ENCODE results near the gene C19orf81.
"Not testable (repeated sequence)": the region's sequence is repeated elsewhere in the genome, so short reads cannot be mapped to it uniquely, and the experiment has no call there.

C19orf81 gene

GRCh38 chr19:50607388-50607787 is 41.9 kb upstream of the C19orf81 start:
- H3K27me3 ChIP-seq, result peaks cover 39% of the 10 kb centered on the region
- H3K9me3 ChIP-seq, result no peaks in the 10 kb centered on the region
- no peaks in the 10 kb centered on the region for H3K4me1 ChIP-seq (ENCODE audit: control insufficient read depth in 1 of 2, insufficient read depth in 1 of 2, low read depth in 1 of 2, low read length in 1 of 2)
- no peaks in the 10 kb centered on the region for H3K36me3 ChIP-seq
- TF ChIP-seq CTCF (IDR thresholded peaks at IDR 0.05), result no peak
- H3K27ac ChIP-seq, result no peak overlapping the region
- no peak overlapping the region for H3K4me3 ChIP-seq (ENCODE audit: low read depth in 1 of 2, low read length in 1 of 2)

- no peaks in the 10 kb centered on the region for H3K9me3 ChIP-seq
- no peak overlapping the region for H3K4me3 ChIP-seq (ENCODE audit: low read depth in 1 of 2, low read length in 1 of 2)
- H3K4me1 ChIP-seq (ENCODE audit: control insufficient read depth in 1 of 2, insufficient read depth in 1 of 2, low read depth in 1 of 2, low read length in 1 of 2), result no peaks in the 10 kb centered on the region
- peaks cover 33% of the 10 kb centered on the region for H3K27me3 ChIP-seq
- no peaks in the 10 kb centered on the region for H3K36me3 ChIP-seq
- no peak for TF ChIP-seq CTCF (IDR thresholded peaks at IDR 0.05)
- no peak overlapping the region for H3K27ac ChIP-seq
These were observed 41.1 kb upstream of the C19orf81 start for GRCh38 chr19:50607874-50608785.

GRCh38 chr19:50612504-50613404 is 36.5 kb upstream of the C19orf81 start:
- not testable (repeated sequence) for H3K4me3 ChIP-seq (ENCODE audit: low read depth in 1 of 2, low read length in 1 of 2); H3K27ac ChIP-seq; H3K4me1 ChIP-seq (ENCODE audit: control insufficient read depth in 1 of 2, insufficient read depth in 1 of 2, low read depth in 1 of 2, low read length in 1 of 2); H3K9me3 ChIP-seq; H3K36me3 ChIP-seq
- H3K27me3 ChIP-seq, result peaks cover 12% of the 10 kb centered on the region

GRCh38 chr19:50618379-50618778 is 30.9 kb upstream of the C19orf81 start:
- H3K27ac ChIP-seq; H3K9me3 ChIP-seq; H3K27me3 ChIP-seq; H3K4me1 ChIP-seq (ENCODE audit: control insufficient read depth in 1 of 2, insufficient read depth in 1 of 2, low read depth in 1 of 2, low read length in 1 of 2); H3K36me3 ChIP-seq; H3K4me3 ChIP-seq (ENCODE audit: low read depth in 1 of 2, low read length in 1 of 2): not testable (repeated sequence)

- H3K36me3 ChIP-seq; H3K27ac ChIP-seq; H3K4me3 ChIP-seq (ENCODE audit: low read depth in 1 of 2, low read length in 1 of 2); H3K27me3 ChIP-seq; H3K4me1 ChIP-seq (ENCODE audit: control insufficient read depth in 1 of 2, insufficient read depth in 1 of 2, low read depth in 1 of 2, low read length in 1 of 2); H3K9me3 ChIP-seq: not testable (repeated sequence)
These were observed 30.1 kb upstream of the C19orf81 start for GRCh38 chr19:50619184-50619583.

- H3K27me3 ChIP-seq; H3K27ac ChIP-seq; H3K4me1 ChIP-seq (ENCODE audit: control insufficient read depth in 1 of 2, insufficient read depth in 1 of 2, low read depth in 1 of 2, low read length in 1 of 2); H3K36me3 ChIP-seq; H3K4me3 ChIP-seq (ENCODE audit: low read depth in 1 of 2, low read length in 1 of 2); H3K9me3 ChIP-seq: not testable (repeated sequence)
These were observed 28.8 kb upstream of the C19orf81 start for GRCh38 chr19:50620394-50620906.

GRCh38 chr19:50624949-50625600 is 24.2 kb upstream of the C19orf81 start:
- H3K36me3 ChIP-seq, result no peaks in the 10 kb centered on the region
- no peaks in the 10 kb centered on the region for H3K9me3 ChIP-seq
- no peaks in the 10 kb centered on the region for H3K4me1 ChIP-seq (ENCODE audit: control insufficient read depth in 1 of 2, insufficient read depth in 1 of 2, low read depth in 1 of 2, low read length in 1 of 2)
- no peak overlapping the region for H3K4me3 ChIP-seq (ENCODE audit: low read depth in 1 of 2, low read length in 1 of 2)
- TF ChIP-seq CTCF (IDR thresholded peaks at IDR 0.05), result no peak
- H3K27me3 ChIP-seq, result no peaks in the 10 kb centered on the region
- no peak overlapping the region for H3K27ac ChIP-seq
